HG03460 (cell line): ENCODE data around the gene SH3BP2.

Source experiments
- ATAC-seq: cut with Tn5 transposase; IDR thresholded peaks from one replicate; pipeline ENCODE4 v1.9.1; 2021; ENCODE audit not compliant: unreplicated experiment

The SH3BP2 gene

DNA sequence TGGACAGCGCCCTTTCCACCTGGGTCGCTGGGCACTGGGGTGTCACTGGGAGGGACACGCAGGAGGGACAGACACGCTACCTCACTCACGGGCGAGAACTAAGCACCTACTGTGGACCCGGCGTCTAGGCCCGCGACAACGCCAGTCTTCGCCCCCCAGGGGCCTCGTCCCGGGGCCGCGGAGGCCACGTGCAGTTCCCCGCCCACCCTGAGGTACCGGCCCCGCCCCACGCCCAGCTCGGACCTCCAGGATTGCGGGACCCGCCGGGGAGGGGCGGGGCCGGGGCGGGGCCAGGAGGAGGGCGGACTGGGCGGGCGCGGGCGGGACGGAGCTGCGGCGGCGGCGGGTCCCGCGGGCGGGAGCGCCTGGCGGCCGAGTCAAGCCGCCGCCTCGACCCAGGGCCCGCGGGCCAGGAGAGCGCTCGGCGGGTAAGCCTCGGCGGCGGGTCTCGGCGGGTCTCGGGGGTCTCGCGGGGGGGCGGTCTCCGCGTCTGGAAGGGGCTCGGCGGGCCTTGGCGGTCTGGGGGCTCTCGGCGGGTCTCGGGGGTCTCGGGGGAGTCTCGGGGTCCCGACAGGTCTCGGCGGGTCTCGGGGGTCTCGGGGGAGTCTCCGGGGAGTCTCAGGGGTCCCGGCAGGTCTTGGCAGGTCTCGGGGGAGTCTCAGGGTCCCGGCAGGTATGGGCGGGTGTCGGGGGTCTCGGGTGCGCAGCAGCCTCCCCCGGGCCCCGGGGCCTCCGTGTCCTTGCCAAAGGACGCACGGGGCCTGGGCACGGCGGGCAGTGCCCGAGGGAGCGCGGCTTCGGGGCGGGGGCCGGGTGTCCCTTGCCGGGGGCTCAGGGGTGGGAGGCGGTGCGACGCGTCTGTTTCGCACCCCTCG, at the start of gene SH3BP2:
TSS of gene SH3BP2 (plus strand) at position 375 of the 875 bp plus-strand sequence. CDS start 27,533 bp downstream, outside the sequence.
- ATAC-seq: no peak

DNA sequence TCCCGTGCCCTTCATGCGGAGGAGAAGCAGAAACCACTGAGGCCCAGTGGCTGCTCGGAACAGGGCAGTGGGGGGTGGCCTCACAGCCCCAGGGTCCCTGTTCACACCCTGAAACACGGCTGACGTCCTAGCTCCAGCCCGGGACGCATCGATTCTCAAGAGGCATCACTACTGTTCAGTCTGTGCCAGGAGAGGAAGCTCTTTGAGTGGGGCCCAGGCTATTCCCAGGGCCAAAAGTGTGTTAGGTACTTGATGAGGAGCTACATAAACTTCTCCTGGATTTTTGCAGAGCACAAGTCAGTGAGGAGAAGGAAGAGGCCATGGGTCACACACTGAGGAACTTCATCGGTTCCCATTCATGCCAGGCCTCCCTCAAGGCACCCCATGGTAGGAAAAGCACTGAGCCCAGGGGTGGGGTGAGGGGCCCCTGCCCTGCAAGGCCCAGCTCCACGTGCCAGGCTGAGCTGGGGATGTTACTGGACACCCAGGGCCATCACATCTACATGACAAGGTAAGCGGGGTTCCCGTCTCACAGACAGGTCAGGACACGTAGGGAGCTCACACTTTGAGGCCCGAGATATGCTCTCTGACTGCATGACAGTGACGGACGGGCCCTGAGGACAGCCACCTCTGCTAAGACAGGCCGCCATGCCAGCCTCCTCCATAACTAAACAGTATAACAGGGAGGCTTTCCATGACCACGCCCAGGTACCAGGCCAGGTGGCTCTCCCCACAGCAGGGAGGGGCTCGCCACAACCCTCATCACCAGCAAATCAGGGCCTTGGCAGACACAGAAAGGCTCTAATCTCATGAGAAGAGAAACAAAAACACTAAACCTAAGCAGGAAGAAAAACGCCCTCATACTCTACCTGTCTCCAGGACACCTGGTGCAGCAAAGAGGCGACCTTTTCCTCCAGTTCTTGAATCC, 49.1 kb upstream of the SH3BP2 start:
- no peak for ATAC-seq

DNA sequence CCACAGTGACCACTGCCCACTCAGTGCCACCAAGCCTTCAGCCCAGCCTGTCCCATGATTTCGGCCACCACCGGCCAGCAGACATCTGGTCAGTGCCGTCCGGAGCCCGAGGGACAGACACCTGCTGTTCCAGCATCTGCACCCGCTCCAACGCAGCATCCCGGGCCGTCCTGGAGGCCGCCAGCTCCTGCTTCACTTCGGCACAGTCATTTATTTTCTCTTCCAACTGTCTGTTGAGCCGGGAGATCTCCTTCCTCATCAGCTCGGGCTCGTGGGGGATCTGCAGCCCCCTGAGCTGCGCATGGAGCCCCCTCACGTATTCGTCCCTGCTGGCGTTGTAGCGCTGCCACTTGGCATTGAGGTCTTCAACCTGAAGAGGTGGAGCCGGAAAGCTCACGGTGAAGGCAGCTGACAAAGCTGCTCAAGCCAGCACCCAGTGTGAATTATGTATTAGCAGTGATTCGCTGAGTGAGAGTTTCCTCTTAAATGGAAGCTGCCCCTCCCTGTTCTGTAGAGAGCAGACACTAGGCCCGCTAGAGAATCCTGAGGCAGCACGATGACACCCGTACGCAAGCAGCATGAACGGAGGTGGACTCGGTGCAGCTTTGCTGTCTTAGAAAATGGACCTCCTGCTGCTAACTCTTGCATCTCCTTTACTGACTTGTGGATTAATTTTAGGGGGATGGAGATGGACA, 48.2 kb upstream of the SH3BP2 start:
- no peak for ATAC-seq

DNA sequence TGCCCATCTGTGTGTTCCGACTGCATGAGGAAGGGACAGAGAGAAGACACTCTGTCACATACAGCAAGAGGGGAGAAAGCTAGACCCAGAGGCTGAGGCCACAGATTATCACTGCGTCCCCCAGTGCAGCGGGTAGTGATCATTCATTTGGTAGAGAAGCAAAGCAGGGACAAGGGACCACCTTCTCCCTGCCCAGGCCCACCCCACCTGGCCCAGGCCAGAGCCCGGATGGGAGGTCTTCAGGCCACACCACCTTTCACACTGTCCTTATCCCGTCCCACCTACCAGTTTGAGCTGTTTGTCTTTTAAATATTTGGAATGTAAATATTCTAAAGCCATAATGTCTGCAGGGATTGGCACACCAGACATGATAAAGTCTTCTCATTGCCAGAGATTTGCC, 47.4 kb upstream of the SH3BP2 start:
- ATAC-seq: no peak

- peak; percentile 85 for ATAC-seq
Observed at GRCh38 chr4:2745981-2746806, 46.7 kb upstream of the SH3BP2 start.

DNA sequence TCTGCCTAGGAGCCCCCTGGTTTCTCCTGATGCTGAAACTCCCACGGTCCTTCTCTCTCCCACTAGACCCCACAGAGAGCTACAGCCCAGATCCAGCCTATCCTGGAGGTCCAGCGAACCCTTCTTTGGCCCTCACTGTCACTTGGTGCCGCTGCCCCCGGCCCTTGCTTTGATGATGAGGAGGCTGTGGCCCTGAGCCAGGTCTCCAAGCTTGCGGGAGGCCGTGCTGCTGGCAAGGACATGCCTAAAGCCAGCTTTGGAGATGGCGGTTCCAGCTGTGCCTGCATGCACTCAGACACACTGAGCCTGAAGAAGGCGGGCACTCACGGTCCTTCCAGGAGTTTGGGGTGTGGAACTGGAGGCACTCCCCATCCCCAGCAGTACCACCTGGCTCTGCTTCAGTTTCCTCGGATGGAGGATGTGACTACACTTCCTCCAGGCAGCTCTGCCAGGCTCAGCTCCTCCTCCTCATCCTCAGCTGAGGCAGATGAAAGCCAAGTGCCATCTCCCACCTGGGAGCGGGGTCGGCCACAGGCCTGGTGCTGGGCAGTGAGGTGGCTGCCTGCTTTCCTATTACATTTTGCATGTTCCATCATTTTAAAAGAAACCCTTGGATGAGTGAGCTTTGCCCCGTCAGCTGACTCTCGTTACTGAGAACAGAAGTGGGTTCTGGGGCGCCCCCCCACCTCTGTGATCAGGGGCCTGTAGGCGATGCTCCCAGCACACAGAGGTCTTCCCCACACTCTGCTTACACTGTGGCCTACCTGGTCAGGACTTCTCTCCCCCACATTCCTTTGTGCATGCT, 45.8 kb upstream of the SH3BP2 start:
- no peak for ATAC-seq

DNA sequence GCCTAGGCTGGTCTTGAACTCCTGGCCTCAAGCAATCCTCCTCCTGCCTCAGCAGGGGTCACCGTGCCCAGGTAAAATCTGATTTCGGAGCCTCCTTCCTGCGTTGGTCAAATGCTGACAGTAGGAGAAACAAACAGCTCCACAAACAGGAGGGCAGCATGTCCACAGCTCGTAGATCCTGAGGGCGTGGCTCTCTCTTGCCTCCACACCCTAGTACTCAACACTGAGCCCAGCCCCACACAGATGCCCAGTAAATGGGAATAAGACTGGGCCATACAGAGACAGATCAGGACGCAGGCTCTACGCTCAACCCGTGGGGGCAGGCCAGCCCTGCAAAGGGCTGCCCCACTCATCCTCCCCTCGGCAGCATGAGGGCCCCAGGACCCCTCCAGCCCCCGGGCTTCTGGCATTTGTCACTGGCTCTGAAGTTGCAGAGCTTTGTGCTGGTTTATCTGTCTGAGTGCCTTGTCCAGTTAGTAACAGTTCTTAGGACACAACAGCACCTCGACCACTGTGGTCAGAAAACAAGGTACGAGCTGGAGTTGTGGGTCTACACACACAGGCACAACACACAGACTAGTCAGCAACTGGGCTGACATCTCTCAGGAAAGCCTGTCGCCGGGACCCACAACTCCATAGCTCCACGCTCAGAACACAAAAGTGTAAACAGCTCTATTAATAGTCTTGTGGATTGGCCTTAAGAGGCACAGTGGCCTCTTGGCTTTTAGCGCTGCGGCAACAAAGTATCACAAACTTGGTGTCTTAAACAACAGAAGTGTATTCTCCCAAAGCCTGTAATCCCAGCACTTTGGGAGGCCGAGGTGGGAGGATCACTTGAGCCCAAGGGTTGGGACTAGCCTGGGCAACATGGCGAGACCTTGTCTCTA, 41.9 kb upstream of the SH3BP2 start:
- ATAC-seq: no peak

GRCh38 chr4:2753436-2753835, 39.4 kb upstream of the SH3BP2 start:
- ATAC-seq: no peak

GRCh38 chr4:2754848-2755819, 37.8 kb upstream of the SH3BP2 start:
- no peak for ATAC-seq

- peak; percentile 54 for ATAC-seq
Observed at GRCh38 chr4:2755821-2756690, 36.8 kb upstream of the SH3BP2 start, which contains the start of gene TNIP2. TSS of gene TNIP2 (minus strand) at chr4:2756336. CDS start at chr4:2756289, 47 bp downstream.

GRCh38 chr4:2756691-2757350, 36.1 kb upstream of the SH3BP2 start:
- ATAC-seq: peak; percentile 15

GRCh38 chr4:2757426-2757825, 35.5 kb upstream of the SH3BP2 start:
- no peak for ATAC-seq

DNA sequence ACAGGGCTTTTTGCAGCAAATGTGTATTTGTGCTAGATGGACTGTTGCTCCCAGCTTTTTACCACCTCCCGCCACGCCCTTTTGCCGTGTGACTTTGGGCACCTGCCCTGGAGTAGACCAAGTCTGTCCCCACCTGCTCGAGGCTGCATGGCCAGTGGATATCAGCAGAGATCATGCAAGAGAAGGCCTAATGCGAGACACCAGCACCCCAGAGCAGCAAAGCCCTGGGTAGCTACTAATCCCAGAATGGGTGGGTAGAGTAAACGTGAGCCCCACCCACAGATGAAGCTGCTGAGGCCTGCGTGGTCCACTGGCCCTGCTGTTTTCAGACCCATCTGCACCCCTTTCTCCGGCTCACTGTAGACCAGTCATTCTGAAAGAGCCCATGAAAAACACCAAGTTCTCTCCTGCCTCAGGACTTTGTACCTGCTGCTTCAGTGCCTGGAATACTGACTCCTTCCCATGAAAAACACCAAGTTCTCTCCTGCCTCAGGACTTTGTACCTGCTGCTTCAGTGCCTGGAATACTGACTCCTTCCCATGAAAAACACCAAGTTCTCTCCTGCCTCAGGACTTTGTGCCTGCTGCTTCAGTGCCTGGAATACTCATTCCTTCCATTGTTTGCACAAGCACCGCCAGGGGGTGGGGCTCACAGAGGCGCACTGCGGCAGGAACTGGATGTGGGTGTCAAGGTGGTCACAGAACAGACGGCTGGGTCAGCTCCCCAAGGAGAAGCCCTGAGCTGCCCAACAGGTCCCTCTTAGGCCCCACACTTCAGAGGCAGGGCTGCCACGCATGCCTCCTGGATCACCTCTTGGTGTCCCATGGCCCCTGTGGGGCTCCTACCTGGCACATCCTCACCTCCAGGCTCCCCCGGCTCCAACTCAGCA, 31.6 kb upstream of the SH3BP2 start:
- ATAC-seq: no peak

GRCh38 chr4:2762048-2762447, 30.8 kb upstream of the SH3BP2 start:
- ATAC-seq: no peak
